Caki2 (cell line): ENCODE data around the gene PAXX. TPM values are rescaled to one million over a fixed set of nuclear protein-coding genes. Genes with fewer than 3 reads are reported as not detected.

Experiments used
- DNase-seq: peaks from one replicate; pipeline ENCODE4 v3.0.0-alpha.2; 2015; ENCODE audit warnings: low read depth
- in situ Hi-C: cut with HindIII; loops from 2 replicates; pipeline ENCODE4 v1.10.0; 2016; ENCODE audit warnings: low sequenced_read_pairs, low pct_unique_long_range_greater_than_20kb, mixed read lengths
- total RNA-seq: library from RNA; depleted of rRNA; stranded (reverse); fragments of >200 nt; shearing (Covaris generic); gene quantifications from 2 replicates; pipeline ENCODE4 v1.2.3, GENCODE V29; 2014; ENCODE audit warnings: low replicate concordance

The PAXX gene
- total RNA-seq, 1 experiment from 2014 or later = 137 TPM

DNA sequence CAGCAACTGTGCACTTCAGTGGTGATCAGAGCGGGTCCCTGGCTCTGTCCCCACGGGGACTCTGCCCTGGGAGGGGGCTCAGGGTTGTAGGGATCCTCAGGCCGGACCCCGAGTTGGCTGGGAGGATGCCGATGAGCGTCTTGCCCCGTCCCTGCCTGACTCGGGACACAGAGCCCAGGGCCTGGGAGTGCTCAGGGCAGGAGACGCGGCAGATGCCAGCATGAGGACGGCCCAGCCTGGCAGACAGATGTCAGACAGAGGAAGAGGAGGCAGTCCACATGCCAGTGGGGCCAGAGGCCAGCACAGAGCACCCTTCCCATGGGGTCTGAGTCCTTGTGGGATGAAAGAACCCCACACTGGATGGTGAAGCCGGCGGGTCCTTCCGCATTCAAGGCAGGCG lies 28.9 kb upstream of the PAXX start:
- no peak for DNase-seq
- in situ Hi-C loops = no loop called here

GRCh38 chr9:136963751-136964150 lies 28.5 kb upstream of the PAXX start:
- no peak for DNase-seq
- in situ Hi-C loops = no loop called here

GRCh38 chr9:136964171-136964689 lies 28.0 kb upstream of the PAXX start:
- DNase-seq = no peak

DNA sequence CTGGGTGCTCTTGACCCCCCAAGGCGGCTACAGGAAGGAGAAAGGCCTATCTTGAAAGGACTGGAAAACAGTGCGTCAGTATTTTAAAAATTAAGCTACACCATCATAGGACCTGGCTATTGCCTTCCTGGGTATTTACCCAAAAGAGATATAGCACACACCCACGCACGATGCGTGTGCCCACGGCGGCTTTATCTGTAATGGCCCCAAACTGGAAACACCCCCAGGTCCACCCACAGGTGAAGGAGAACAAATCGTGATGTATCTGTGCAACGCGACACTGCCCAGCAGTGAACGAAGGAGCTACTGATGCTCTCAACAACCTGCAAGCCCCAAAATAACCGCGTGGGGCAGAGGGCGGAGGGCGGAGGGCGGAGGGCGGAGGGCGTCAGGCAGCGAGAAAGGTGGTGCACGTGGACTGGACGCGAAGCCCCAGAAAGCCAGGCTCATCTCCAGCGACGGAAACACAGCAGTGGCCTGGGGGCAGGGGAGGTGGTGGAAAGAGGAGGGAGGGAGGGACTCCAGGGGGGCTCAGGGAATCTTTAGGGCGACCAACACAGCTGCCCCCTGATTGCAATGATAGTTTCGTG lies 27.3 kb upstream of the PAXX start:
- in situ Hi-C loops = no loop called here
- no peak for DNase-seq

More at GRCh38 chr9:136964171-136964689, 28.0 kb upstream of the PAXX start:
- in situ Hi-C loops = no loop called here

DNA sequence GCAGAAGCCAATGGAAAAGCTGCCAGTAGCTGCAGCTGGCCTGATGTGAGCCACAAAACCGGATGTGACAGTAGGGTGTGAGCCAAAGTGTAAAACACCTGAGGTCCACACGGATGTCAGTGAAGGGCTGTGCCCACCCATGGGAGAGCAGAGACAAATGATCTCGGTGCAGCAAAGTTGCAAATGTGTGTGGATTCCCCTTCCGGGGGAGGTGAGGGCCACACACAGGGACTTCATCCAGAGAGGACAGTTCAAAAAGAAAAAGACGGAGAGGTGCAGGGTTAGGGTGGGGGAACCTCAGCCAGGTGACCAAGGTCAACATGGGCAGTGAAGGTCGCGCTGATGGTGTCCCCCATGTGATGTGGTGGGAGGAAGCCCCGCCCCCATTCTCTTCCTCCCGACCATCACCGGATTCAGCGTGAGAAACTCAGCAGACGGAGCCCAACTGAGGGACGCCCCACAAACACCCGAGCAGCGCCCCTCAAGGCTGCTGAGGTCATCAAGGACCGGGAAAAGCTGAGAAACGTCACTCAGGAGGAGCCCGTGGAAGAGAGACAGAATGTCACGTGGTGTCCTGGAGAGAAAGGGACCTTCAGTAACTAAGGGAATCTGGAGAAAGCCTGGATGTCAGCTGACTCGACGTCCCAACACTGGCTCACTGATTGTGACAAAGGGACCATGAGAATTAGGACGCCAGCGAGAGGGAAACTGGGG lies 26.3 kb upstream of the PAXX start:
- no peak for DNase-seq

GRCh38 chr9:136968333-136969127 lies 23.7 kb upstream of the PAXX start:
- in situ Hi-C loops = no loop called here
- DNase-seq = no peak

More for the DNA sequence above, 26.3 kb upstream of the PAXX start:
- in situ Hi-C loops = no loop called here

DNA sequence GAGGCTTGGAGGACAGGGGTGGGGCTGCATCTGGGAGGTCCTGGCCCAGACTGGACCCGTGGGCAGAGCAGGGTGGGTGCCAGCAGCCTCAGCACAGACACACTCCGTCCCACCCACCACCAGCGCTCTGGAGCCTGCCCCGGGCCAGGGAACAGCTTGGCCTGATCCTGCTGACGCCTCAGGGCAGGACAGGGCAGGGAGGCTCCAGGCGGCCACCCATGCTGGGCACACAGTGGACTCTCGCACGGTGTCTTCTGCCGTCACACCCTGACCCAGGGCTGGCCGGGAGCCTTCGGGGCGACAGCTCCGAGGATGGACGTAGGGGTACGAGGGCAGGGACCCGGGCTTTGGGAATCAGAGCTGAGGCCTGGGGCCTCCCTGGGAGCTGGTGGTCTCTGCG lies 23.1 kb upstream of the PAXX start:
- in situ Hi-C loops = no loop called here
- DNase-seq = no peak

GRCh38 chr9:136969774-136970173 lies 22.4 kb upstream of the PAXX start:
- DNase-seq = no peak
- in situ Hi-C loops = no loop called here

- no peak for DNase-seq
- in situ Hi-C loops = no loop called here
Observed at GRCh38 chr9:136970361-136970760, 21.9 kb upstream of the PAXX start.

GRCh38 chr9:136971746-136972145 lies 20.5 kb upstream of the PAXX start:
- in situ Hi-C loops = no loop called here
- DNase-seq = no peak

DNA sequence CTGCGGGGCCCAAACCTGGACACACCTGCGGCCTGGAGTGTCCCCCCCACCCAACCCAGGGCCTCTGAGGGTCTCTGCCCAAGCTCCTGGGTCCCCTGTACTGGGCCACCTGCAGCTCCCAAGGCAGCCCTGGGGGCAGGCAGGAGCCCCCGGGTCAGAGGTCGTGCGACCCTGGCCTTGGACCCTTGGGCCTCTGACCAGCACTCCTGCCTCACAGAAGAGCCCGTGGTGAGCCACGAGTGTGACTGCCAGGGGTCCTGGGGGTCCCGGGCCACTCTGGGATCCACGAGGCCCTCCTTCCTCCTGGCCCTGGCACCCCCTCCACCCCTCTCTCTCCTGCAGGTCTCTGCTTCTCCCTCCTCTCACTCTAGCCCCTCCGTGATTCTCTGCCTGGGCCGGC lies 19.9 kb upstream of the PAXX start:
- in situ Hi-C loops = no loop called here
- DNase-seq = no peak

DNA sequence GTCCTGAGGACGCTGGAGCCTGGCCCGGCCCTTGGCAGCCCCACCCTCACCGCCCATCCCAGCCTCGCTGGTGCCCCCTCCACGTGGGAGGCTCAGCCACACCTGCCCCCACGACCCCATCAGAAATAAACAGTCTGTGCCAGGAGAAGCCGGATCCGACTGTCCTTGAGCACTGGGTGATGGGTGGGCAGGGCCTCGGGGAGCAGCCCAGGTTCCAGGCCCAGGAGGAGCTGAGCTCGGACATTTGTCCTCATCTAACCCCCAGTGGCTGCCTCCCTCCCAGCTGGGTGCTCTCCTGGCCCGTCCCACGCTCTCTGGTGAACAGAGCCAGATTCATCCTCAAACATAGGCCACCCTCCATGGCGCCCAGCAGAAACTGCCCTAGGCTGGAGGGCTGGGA lies 19.5 kb upstream of the PAXX start:
- in situ Hi-C loops = no loop called here
- no peak for DNase-seq

- no peak for DNase-seq
- in situ Hi-C loops = no loop called here
Observed at GRCh38 chr9:136973618-136974617, 18.3 kb upstream of the PAXX start.

DNA sequence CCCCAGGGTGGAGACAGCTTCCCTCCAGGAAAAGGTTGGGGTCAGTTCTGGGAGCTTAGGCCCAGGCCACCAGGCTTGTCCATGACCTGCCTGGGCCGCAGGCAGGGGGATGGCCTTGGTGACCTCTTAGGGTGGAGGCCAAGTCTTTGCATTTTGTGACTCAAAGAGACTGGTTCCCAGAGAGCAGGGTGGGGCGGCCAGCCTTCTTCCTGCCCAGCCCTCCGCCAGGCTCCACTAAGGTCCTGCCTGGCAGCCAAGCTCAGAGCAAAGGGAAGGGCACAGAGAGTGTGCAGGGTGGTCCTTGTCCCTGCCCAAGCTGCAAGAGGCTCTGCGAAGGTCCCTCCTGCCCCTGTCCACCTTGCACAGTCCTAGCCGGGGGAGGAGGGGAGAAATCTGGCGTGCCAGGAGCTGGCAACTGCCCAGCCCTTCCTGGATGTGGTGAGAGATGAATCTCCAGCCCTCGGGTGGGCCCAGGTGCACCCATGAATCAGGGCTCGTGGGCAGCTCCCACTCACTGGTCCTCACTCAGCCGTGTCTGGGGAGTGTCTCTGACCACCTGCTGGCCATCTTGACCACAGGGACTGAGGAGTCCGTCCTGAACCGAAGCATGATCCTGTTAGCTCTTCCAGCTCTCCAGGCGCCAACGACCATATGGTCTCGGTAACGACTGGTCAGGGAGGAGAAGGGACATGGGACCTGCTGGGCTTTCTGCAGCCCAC lies 17.2 kb upstream of the PAXX start:
- no peak for DNase-seq
- in situ Hi-C loops = no loop called here

DNA sequence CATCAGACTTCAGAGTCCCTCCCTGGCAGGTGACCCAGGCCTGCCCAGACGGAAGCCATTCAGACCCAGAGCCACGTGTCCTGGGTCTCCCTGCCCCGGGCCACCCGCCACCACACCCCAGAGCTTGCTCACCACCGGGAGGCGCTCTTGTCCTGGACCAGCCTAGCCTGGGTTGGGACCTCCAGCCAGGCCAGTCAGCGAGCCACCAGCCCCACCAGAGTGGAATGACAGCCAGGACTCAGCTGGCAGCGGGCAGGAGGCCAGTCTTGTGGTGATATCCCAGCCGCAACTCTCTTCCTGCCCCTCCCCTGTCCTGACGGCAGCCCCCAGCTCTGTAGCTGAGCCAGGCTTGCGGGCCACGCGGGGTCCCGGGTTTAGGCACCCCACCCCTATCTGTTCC lies 16.6 kb upstream of the PAXX start:
- in situ Hi-C loops = no loop called here
- DNase-seq = no peak

DNA sequence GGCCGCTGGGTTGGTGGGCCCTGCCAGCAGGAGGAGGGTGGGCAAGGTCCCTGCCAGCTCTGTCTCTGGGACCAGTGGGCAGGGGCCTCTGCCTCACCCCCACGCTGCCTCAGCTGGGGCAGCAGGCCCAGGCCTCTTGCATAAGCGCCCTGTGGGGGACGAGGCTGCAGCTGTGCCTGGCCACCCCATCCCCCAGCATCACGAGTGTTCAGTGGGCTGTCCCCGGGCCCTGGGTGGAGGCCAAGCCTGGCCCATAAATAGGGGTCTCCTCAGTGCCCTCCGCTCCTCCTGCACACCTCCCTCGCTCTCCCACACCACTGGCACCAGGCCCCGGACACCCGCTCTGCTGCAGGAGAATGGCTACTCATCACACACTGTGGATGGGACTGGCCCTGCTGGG lies 15.0 kb upstream of the PAXX start, which contains the start of gene PTGDS:
Gene PTGDS, plus strand, starts transcription at position 282 of the 400 bp plus-strand sequence. Its CDS starts 75 bp downstream, at position 357.
- no peak for DNase-seq
- in situ Hi-C loops = no loop called here

- no peak for DNase-seq
- in situ Hi-C loops = no loop called here
Observed at GRCh38 chr9:136977649-136978072, 14.6 kb upstream of the PAXX start.
